Activated gamma-delta T cell treated with anti-CD3 and anti-CD28 coated beads, Interleukin-2, amount 50 U/mL, for 16 hours (primary cell): ENCODE data around the gene RNF168.
"Not testable (repeated sequence)": the region's sequence is repeated elsewhere in the genome, so short reads cannot be mapped to it uniquely, and the experiment has no call there.

Source experiments
- DNase-seq: peaks from one replicate; pipeline ENCODE4 v3.0.0-alpha.2; 2020; ENCODE audit warnings: low read depth

The RNF168 gene

DNA sequence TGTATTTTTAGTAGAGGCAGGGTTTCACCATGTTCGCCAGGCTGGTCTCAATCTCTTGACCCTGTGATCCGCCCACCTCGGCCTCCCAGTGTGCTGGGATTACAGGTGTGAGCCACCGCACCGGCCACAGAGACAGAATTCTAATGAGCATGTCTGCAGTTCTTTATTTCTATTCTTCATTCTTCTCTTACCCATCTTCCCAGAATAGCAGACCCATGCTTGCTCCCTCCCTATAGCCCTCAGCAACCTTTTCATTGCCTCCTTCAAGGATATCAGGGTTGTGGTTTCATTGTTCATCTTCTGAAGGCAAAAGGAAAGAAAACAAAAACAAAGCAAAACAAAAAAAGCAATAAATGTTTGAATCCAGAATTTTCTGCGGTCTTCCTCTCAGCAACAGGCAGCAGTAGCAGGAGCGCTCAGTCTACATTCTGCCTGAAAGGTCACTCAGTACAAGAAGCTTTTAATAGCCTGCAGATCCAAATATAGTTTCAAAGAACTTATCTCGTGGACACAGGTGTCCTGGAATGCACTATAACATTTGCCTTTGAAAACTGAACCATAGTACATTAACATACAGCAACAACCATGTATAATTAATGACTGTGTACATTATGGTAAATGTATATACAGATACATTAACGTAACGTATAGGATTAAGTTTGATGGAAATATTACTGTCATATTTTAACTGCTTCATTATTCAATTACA is 11.5 kb upstream of the RNF168 start, which contains the start of gene SMCO1:
Gene SMCO1, minus strand, starts transcription at position 434 of the 709 bp plus-strand sequence. Its CDS starts 137 bp downstream, at position 297.
- no peak for DNase-seq

DNA sequence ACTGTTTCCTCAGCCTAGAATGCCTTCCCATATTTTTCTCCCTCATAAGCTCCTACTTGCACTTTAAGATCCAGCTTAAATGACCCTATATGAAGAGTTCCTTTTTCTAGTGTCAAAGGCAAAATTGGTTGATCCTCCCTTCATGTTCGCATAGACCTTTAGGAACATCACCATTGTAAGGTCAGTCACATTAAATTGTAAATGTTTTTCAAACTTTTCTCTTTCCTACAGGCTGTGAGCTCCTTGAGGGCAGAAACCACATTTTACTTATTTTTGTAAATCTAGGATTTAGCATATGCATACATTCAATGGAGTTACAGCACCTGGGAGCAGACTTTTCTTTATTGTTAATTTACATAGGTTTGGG is 10.8 kb upstream of the RNF168 start:
- no peak for DNase-seq

GRCh38 chr3:196513697-196514349 is 10.3 kb upstream of the RNF168 start:
- no peak for DNase-seq

GRCh38 chr3:196511646-196512425 is 8.3 kb upstream of the RNF168 start:
- not testable (repeated sequence) for DNase-seq

- not testable (repeated sequence) for DNase-seq
Observed at GRCh38 chr3:196511108-196511507, 7.5 kb upstream of the RNF168 start.

DNA sequence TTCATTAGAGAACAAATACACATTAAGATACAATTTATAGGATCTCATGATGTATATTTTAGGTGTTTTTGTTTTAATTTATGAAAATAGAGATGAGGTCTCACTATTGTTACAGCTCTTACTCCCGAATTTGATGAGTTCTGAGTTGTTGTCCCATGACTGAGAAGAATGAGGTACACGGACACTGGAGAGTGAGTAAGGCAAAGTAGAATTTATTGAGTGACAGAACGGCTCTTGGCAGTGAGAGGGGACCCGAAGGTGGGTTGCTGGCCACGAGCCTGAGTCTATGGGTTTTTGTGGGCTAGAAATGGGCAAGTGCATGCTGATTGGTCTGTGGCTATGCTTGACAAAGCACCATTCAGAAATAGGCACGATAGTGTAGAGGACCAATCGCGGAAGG is 3.1 kb upstream of the RNF168 start:
- no peak for DNase-seq

GRCh38 chr3:196504556-196504955 is 988 bp upstream of the RNF168 start:
- no peak for DNase-seq

DNA sequence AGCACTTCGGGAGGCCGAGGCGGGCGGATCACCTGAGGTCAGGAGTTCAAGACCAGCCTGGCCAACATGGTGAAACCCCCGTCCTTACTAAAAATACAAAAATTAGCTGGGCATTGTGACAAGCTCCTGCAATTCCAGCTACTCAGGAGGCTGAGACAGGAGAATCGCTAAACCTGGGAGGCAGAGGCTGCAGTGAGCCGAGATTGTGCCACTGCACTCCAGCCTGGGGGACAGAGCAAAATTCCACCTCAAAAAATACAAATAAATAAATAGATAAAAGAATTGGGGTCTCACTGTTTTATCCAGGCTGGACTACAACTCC is 470 bp upstream of the RNF168 start:
- not testable (repeated sequence) for DNase-seq

DNA sequence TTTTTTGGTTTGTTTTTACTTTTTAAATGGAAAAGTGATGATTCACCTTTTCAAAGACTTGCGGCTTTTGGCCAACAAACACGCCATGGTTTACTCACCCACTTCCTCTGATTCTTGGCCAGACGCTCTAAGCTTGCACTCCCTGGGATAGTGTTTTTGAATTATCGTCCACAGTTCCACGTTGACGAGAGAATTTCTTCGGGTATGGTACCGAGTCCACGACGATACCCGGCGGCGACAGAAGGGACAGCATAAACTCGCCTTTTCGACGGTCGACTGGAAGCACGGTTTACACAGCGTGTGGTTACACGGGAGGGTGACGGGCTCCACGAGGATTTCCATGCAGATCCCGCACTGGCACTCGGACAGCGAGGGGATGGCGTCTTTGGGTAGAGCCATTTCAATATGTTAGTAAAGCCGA is 783 bp downstream of the RNF168 start:
- DNase-seq = peak; percentile 45

DNA sequence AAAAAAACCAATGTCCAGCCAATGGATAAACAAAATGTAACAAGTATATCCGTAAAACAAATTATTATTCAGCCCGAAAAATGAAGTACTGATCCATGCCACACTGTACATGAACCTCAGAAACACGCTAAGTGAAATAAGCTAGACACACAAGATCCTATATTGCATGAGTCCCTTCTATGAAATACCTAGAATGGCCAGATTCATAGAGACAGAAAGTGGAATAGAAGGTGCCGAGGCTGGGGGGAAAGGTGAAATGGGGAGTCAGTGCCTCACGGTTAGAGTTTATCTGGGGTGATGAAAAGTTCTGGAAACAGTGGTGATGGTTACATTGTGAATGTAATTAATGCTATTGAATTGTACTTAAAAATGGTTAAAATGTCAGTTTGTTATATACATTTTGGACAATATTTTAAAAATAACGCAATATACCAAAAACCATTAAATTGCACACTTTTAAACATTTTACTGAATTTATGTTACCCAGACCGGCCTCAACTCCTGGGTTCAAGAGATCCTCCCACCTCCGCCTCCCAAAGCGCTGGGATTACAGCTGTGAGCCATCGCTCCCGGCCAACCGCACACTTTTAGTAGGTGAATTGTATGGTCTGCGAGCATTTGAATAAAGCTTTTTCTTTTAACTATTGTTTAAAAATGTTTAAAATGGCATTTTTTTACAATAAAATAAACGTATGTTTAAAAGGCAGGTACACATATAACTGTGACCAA is 2.1 kb downstream of the RNF168 start:
- DNase-seq = peak; percentile 18

GRCh38 chr3:196499807-196500524 is 3.6 kb downstream of the RNF168 start:
- DNase-seq = no peak

DNA sequence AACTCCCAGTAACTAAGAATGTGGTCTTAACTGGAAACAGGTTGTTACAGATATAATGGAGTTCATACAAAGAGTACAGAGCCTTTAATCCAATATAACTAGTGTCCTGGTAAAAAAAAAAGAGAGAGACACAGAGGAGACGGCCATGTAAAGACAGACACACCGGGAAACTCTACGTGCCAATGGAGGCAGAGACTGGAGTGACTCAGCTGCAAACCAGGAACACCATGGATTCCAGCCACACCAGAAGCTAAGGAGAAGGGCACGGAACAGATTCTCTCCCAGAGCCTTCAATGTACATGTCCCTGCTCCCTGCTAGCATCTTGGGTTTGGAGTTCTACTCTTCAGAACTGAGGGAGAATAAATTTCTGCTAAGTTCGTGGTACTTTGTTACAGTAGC is 4.5 kb downstream of the RNF168 start:
- DNase-seq = no peak

- DNase-seq = no peak
Observed at GRCh38 chr3:196498297-196498696, 5.3 kb downstream of the RNF168 start.

DNA sequence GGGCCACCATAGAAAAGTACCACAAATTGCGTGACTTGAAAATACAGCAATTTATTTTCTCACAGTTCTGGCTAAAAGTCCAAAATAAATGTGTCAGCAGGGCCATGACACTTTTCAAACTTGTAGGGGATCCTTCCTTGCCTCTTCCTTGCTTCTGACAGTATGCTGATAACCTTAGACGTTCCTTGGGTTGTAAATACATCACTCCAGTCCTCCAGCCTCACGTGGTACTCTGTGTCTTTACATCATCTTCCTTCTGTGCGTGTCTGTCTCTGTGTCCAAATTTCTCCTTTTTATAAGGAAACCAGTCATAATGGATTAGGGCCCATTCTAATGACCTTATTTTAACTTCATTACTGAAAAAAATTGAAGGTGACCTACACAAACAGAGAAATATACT is 7.4 kb downstream of the RNF168 start:
- DNase-seq = no peak

DNA sequence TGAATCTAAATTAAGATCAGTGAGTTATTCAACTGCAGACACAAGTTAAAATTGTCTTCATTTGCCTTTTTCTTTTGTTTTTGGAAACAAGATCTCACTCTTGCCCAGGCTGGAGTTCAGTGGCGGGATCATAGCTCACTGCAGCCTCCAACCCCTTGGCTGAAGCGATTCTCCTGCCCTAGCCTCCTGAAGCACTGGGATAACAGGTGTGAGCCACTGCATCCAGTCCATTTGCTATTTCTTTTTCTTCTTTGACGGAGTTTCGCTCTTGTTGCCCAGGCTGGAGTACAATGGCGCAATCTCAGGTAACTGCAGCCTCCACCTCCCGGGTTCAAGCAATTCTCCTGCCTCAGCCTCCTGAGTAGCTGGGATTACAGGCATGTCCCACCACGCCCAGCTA is 10.3 kb downstream of the RNF168 start:
- no peak for DNase-seq

DNA sequence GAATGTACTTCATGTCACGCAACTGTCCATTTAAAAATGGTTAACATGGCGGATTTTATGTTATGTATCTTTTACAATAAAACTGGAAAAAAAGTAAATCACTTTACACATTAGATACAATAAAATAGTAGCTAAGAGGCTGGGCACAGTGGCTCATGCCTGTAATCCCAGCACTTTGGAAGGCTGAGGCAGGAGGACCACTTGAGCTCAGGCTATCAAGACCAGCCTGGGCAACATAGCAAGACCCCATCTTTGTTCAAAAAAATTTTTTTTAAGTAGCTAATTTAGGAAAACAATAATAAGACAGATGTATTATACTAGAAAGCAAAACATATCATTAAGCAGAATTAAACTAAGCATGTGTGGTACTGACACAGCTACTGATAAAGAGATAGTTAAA is 11.5 kb downstream of the RNF168 start:
- DNase-seq = no peak

DNA sequence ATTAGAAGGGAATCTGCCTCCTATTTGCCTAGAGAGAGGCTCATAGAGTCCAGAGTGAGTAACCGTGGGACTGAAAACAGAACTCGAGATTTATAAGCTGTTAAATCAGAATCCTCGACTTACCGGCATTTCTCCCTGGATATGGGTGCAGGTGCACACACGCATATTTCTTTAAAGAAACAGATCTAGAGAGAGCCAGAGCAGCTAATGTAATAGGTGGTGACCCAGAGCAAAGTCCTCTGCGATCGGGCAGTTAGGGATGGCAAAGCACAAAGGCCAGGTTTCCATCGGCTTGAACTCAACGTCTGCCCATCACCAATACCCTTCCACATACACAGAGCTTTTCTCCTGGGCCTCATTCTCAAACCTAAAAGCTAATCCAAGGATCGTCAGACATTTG is 13.8 kb downstream of the RNF168 start:
- no peak for DNase-seq

DNA sequence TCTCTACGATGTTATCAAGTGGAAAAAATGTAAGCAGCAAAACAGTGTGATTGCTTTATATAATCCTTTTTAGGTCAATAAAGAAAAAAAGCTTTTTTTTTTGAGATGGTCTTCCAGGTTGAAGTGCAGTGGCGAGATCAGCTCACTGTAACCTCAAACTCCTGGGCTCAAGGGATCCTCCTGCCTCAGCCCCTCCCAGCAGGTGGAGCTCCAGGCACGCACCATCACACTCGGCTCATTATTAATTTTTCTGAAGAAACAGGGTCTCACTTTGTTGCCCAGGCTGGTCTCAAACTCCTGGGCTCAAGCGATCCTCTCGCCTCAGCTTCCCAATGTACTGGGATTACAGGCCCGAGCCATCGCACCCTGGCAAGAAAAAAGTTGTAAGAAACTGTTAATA is 17.3 kb downstream of the RNF168 start:
- DNase-seq = no peak

DNA sequence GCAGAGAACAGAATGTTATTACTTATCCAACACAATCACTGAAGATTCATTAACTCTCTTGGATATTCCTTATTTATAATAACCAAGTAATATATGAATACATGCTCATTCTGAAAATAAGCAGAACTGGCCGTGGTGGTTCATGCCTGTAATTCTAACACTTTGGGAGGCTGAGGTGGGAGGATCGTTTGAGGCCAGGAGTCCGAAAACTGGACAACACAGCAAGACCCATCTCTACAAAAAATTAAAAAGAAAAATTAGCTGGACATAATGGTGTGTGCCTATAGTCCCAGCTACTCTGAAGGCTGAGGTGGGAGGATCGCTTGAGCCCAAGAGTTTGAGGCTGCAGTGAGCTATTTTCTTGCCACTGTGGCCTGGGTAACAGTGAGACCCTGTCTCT is 25.9 kb downstream of the RNF168 start:
- no peak for DNase-seq

- no peak for DNase-seq
Observed at GRCh38 chr3:196472286-196472685, 31.3 kb downstream of the RNF168 start.

DNA sequence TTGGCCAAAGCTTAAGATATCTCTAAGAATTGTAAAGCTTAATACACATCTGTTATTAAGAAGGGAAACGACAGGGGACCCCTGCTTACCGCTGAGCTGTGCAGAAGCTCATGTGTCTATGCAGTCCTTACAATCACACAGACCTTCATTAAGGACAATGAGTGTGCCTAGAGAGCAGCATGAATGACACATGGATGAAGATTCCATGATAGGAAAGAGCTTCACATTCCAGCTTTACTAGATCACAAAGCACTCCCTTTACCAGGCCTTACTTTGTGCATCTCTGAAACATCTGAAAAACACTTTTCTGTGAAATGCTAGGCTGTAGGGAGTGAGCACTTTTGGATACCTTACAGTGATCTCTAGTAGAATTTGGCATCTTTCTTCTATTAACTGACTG is 32.0 kb downstream of the RNF168 start:
- no peak for DNase-seq

GRCh38 chr3:196470182-196470581 is 33.4 kb downstream of the RNF168 start:
- DNase-seq = not testable (repeated sequence)
